IMR-90 (cell line): Measurements from ENCODE around the gene CDK5RAP3. TPM values are rescaled to one million over a fixed set of nuclear protein-coding genes. Genes with fewer than 3 reads are reported as not detected.

Experiments
- CHD1 ChIP-seq: IDR thresholded peaks from 2 replicates; pipeline ENCODE4 v1.6.1; 2012; ENCODE audit warnings: low read depth, low read length, improper control_type of control experiment
- CTCF ChIP-seq: conservative IDR thresholded peaks from 2 replicates; pipeline ENCODE4 v1.5.1; 2012; ENCODE audit warnings: mild to moderate bottlenecking, low read depth, low read length, improper control_type of control experiment
- polyA plus RNA-seq, 3 experiments: library from polyadenylated mRNA; depleted of rRNA; stranded (reverse); fragments of >200 nt; gene quantifications; 2 replicates each; pipeline ENCODE4 v1.2.3, GENCODE V29; 2012; ENCODE audit warnings: low replicate concordance in 1 of 3
- total RNA-seq: library from RNA; depleted of rRNA; stranded (reverse); fragments of >200 nt; gene quantifications from 2 replicates; pipeline ENCODE4 v1.2.3, GENCODE V29; 2012
- TF ChIP-seq, protein P1 (sequence below): fragments of 150-350 bp; IDR thresholded peaks from 2 replicates; pipeline ENCODE4 v1.6.1; 2017; ENCODE audit warnings: mild to moderate bottlenecking, antibody characterized with exemption, low read length, low read depth

Gene CDK5RAP3
- total and polyA plus RNA-seq, 2 of the 4 experiments (the other 2 are of a cell fraction) = 75.3 to 153 TPM

- no peak for TF ChIP-seq CTCF
- TF ChIP-seq, protein P1, sequence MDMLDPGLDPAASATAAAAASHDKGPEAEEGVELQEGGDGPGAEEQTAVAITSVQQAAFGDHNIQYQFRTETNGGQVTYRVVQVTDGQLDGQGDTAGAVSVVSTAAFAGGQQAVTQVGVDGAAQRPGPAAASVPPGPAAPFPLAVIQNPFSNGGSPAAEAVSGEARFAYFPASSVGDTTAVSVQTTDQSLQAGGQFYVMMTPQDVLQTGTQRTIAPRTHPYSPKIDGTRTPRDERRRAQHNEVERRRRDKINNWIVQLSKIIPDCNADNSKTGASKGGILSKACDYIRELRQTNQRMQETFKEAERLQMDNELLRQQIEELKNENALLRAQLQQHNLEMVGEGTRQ = no peak
- TF ChIP-seq CHD1 = no peak
Measured at GRCh38 chr17:47952171-47953021, 18.5 kb upstream of the CDK5RAP3 start (continued).
